Liver (tissue), 3 donors: ENCODE data around the gene TSPYL2.

Experiments
- ATF3 ChIP-seq: IDR thresholded peaks from 2 replicates; pipeline ENCODE4 v1.6.1; 2016; ENCODE audit warnings: antibody characterized with exemption
- EGR1 ChIP-seq, 2 donors: IDR thresholded peaks; 2 replicates each; pipeline ENCODE4 v1.6.1; 2016 to 2018; ENCODE audit warnings: antibody characterized with exemption in 2 of 2, low read depth in 2 of 2
- GABPA ChIP-seq, 2 donors: IDR thresholded peaks in 1 of 2; conservative IDR thresholded peaks in 1 of 2; 2 replicates each; pipeline ENCODE4 v1.6.1; 2016; ENCODE audit warnings: antibody characterized with exemption in 2 of 2, mild to moderate bottlenecking in 1 of 2, moderate library complexity in 1 of 2
- RAD21 ChIP-seq, 2 donors: IDR thresholded peaks; 2 replicates each; pipeline ENCODE4 v1.6.1; 2016; ENCODE audit warnings: antibody characterized with exemption in 2 of 2, mild to moderate bottlenecking in 2 of 2
- TAF1 ChIP-seq: conservative IDR thresholded peaks from 2 replicates; pipeline ENCODE4 v1.6.1; 2016; ENCODE audit warnings: antibody characterized with exemption, mild to moderate bottlenecking
- TF ChIP-seq, protein P1 (sequence below): fragments of 150-350 bp; IDR thresholded peaks from 2 replicates; pipeline ENCODE4 v1.5.1; 2017; ENCODE audit warnings: improper control_type of control experiment, low read depth, low read length; ENCODE audit not compliant: missing input control
- TF ChIP-seq, protein P2 (sequence below): IDR thresholded peaks from 2 replicates; pipeline ENCODE4 v1.6.1; 2016; ENCODE audit warnings: antibody characterized with exemption, mild to moderate bottlenecking
- donor health status: healthy.
- donor health status: healthy.

DNA sequence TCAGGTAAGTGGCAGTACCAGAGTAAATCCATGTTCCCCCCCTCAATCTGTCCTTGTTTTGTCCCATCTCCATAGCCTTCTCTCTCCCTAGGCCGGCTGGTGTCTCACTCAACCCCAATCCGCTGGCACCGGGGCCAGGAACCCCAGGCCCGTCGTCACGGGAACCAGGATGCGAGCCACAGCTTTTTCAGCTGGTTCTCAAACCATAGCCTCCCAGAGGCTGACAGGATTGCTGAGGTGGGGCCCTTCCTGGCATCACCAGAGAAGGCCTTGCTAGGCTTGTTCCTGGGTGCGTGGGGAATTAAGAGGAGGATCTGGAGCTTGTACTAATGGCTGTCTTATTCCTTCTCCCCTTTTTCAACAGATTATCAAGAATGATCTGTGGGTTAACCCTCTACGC, 2.7 kb downstream of the TSPYL2 start:
- TF ChIP-seq, protein P1, sequence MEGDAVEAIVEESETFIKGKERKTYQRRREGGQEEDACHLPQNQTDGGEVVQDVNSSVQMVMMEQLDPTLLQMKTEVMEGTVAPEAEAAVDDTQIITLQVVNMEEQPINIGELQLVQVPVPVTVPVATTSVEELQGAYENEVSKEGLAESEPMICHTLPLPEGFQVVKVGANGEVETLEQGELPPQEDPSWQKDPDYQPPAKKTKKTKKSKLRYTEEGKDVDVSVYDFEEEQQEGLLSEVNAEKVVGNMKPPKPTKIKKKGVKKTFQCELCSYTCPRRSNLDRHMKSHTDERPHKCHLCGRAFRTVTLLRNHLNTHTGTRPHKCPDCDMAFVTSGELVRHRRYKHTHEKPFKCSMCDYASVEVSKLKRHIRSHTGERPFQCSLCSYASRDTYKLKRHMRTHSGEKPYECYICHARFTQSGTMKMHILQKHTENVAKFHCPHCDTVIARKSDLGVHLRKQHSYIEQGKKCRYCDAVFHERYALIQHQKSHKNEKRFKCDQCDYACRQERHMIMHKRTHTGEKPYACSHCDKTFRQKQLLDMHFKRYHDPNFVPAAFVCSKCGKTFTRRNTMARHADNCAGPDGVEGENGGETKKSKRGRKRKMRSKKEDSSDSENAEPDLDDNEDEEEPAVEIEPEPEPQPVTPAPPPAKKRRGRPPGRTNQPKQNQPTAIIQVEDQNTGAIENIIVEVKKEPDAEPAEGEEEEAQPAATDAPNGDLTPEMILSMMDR = no peak
- TF ChIP-seq ATF3 = no peak
- TF ChIP-seq EGR1 (IDR thresholded peaks at IDR 0.05; ENCODE audit: low read depth in 2 of 2) = no peak
- no peak for TF ChIP-seq RAD21 (IDR thresholded peaks at IDR 0.05)
- TF ChIP-seq GABPA (IDR thresholded peaks at IDR 0.05 in 1 of 2, conservative IDR thresholded peaks at IDR 0.05 in 1 of 2) = no peak
- no peak for TF ChIP-seq TAF1
- TF ChIP-seq, protein P2, sequence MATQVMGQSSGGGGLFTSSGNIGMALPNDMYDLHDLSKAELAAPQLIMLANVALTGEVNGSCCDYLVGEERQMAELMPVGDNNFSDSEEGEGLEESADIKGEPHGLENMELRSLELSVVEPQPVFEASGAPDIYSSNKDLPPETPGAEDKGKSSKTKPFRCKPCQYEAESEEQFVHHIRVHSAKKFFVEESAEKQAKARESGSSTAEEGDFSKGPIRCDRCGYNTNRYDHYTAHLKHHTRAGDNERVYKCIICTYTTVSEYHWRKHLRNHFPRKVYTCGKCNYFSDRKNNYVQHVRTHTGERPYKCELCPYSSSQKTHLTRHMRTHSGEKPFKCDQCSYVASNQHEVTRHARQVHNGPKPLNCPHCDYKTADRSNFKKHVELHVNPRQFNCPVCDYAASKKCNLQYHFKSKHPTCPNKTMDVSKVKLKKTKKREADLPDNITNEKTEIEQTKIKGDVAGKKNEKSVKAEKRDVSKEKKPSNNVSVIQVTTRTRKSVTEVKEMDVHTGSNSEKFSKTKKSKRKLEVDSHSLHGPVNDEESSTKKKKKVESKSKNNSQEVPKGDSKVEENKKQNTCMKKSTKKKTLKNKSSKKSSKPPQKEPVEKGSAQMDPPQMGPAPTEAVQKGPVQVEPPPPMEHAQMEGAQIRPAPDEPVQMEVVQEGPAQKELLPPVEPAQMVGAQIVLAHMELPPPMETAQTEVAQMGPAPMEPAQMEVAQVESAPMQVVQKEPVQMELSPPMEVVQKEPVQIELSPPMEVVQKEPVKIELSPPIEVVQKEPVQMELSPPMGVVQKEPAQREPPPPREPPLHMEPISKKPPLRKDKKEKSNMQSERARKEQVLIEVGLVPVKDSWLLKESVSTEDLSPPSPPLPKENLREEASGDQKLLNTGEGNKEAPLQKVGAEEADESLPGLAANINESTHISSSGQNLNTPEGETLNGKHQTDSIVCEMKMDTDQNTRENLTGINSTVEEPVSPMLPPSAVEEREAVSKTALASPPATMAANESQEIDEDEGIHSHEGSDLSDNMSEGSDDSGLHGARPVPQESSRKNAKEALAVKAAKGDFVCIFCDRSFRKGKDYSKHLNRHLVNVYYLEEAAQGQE = no peak
